GM18868 (cell line): ENCODE results near the gene EML1.
A peak's percentile ranks its signal among the peaks of the same experiment; 100 is the strongest.

ENCODE experiments used
- ATAC-seq: cut with Tn5 transposase; IDR thresholded peaks from one replicate; pipeline ENCODE4 v1.9.1; 2021; ENCODE audit warnings: mild to moderate bottlenecking, moderate library complexity; ENCODE audit not compliant: unreplicated experiment

The EML1 gene

GRCh38 chr14:99821519-99822508, 28.6 kb downstream of the EML1 start:
- ATAC-seq, result no peak

- no peak for ATAC-seq
Measured at GRCh38 chr14:99822800-99823455, 29.7 kb downstream of the EML1 start.

- ATAC-seq, result no peak
Measured at GRCh38 chr14:99824776-99825175, 31.6 kb downstream of the EML1 start.

GRCh38 chr14:99829450-99829849, 36.2 kb downstream of the EML1 start:
- no peak for ATAC-seq

GRCh38 chr14:99831303-99831702, 38.1 kb downstream of the EML1 start:
- ATAC-seq, result no peak

GRCh38 chr14:99831903-99832685, 38.9 kb downstream of the EML1 start:
- no peak for ATAC-seq

- no peak for ATAC-seq
Measured at GRCh38 chr14:99837822-99838221, 44.6 kb downstream of the EML1 start.

GRCh38 chr14:99838639-99839134, 45.5 kb downstream of the EML1 start:
- ATAC-seq, result no peak

GRCh38 chr14:99839696-99840095, 46.5 kb downstream of the EML1 start:
- no peak for ATAC-seq

GRCh38 chr14:99840265-99840664, 47.1 kb downstream of the EML1 start:
- ATAC-seq, result no peak

- peak; percentile 52 for ATAC-seq
Measured at GRCh38 chr14:99840774-99841305, 47.6 kb downstream of the EML1 start.

- ATAC-seq, result no peak
Measured at GRCh38 chr14:99841436-99842071, 48.3 kb downstream of the EML1 start.

- no peak for ATAC-seq
Measured at GRCh38 chr14:99842141-99842540, 48.9 kb downstream of the EML1 start.

- ATAC-seq, result no peak
Measured at GRCh38 chr14:99846808-99847207, 53.6 kb downstream of the EML1 start.

GRCh38 chr14:99850709-99851108, 57.5 kb downstream of the EML1 start:
- ATAC-seq, result no peak

- no peak for ATAC-seq
Measured at GRCh38 chr14:99852578-99852977, 59.4 kb downstream of the EML1 start.

- ATAC-seq, result no peak
Measured at GRCh38 chr14:99853206-99853605, 60.0 kb downstream of the EML1 start.

- no peak for ATAC-seq
Measured at GRCh38 chr14:99854831-99855230, 61.6 kb downstream of the EML1 start.

GRCh38 chr14:99855271-99855670, 62.1 kb downstream of the EML1 start:
- ATAC-seq, result no peak

- no peak for ATAC-seq
Measured at GRCh38 chr14:99857551-99857950, 64.3 kb downstream of the EML1 start.
